Limb (tissue), 2 donors: ENCODE data around the gene FAM168A.

Source experiments
- DNase-seq, 2 donors: peaks; one replicate each; pipeline ENCODE4 v3.0.0-alpha.2; 2016; ENCODE audit errors: extremely low spot score in 2 of 2

FAM168A gene

DNA sequence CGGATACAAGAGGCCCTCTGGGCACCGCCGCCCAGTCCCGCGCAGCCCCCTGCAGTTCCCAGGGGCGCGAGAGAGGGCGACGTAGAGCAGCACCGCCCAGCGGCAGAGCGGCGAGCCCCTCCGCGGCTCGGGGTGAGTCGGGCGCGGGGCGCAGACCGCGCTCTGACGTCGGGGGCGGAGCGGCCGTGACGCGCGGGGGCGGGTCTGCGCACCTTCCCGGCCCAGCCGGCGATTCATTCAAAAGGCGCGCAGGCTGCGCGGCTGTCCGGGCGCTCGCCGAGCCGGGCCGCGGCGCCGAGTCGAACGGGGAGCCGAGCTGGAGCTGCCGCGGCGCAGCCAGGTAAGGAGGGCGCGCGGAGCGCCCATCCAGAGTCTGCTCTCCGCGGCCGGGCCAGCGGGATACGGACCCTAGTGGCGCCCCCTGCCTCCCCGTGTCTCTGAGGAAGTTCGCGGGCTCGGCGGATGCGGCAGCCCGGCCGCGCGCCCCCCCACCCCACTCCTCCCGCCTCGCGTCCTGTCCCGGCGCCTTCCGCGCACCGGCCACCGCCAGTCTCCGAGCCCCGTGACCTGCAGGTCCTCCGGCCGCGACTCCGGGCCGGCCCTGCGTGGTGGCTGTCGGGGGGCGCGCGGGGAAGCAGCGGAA, 221.6 kb downstream of the FAM168A start, which contains the start of gene RELT:
RELT (plus strand) TSS at position 240 of the 643 bp plus-strand sequence. CDS start 12,738 bp downstream, outside the sequence.
- DNase-seq, result peak; percentile 90 to 96

DNA sequence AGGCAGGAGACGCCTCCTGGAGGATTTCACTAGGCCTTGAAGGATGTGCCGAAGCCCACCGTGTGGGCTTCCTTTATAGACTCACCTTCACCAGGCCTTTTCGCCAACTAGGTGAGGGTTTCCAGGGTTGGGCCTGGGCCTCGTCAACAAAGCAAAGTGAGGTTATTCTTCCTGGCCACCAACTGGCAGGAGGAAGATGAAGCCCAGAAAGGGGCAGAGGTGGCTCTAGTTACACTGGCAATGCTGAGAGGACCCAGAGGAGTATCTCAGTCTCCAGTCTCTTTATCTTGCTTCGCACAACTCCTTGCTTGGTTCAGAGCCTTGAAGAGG, 222.1 kb downstream of the FAM168A start:
- DNase-seq, result no peak

DNA sequence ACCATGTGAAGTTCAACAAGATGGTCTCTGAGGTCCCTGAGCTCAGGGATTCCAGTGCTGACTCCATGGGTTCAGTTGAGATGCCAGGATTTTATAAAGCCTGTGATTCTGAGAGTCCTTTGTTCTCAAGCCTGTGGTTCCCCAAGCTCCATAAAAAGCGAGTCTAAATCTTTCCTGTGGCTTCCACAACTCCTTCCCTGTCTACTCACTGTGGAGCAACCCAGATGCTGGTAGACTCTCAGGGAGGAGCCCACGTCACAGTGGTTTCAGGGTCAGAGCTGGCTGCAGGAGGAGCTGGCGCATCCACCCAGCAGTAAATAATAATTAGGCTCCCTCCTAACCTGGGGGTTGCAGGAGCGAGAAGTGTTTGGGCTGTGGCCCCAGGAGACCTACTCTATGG, 223.8 kb downstream of the FAM168A start:
- no peak for DNase-seq

DNA sequence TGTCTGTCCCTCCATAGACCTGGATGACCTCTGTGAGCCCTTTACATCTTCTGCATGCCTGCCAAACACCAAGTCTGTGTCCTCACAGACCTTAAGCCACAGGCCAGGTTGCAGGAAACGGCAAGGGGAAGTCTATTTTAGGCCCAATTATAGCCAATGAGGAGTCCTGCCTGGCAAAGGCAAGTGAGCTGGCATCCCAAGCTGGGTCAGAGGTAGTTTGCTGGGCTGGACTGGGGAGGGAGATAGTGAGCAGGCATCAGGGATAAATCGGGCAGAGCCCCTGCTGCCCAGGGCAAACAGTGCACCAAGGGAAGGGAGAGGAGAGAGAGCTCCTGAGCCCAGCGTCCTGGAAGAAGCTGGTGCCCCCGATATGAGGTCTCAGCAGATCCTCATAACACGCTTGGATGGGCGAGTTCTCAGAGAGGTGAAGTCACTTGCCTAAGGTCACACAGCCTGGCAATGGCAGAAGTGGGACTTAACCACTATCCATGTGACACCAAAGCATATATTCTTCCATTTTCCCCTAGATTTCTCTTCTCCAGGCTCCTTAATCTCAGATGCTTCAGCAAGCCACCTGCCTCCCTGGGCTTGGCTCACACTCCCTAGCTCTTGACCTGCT, 225.4 kb downstream of the FAM168A start:
- no peak for DNase-seq

GRCh38 chr11:73367482-73368024, 230.4 kb downstream of the FAM168A start:
- no peak for DNase-seq

GRCh38 chr11:73366953-73367352, 231.0 kb downstream of the FAM168A start:
- no peak for DNase-seq

- no peak for DNase-seq
Measured at GRCh38 chr11:73366265-73366610, 231.7 kb downstream of the FAM168A start.

DNA sequence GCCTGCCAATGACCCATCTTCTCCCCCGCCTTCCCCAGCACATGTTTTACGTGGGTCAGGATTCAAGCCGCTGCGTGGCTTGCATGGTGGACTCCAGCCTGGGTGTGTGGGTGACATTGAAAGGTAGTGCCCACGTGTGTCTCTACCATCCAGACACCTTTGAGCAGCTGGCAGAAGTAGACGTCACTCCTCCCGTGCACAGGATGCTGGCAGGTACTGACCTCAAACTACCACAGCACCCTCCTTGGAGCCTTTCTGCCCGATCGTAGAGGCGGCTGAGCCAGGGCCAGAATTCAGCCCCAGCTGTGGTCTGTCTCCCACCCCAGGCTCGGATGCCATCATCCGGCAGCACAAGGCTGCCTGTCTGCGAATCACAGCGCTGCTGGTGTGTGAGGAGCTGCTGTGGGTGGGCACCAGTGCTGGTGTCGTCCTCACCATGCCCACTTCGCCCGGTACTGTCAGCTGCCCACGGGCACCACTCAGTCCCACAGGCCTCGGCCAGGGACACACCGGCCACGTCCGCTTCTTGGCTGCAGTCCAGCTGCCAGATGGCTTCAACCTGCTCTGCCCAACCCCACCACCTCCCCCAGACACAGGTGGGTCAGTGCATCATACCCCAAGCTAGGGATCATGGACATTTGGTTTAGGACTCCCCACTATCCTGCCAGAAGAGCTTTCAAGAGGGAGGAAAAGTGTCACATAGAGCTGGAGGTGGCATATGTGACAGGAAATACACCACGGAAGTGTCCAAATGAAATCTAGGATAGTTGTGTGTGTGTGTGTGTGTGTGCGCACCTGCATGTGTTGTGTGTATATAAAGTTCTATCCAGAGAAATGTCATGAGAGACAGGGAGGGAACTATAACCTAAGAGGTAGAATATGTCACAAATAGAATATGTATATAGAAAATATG, 232.3 kb downstream of the FAM168A start:
- DNase-seq, result no peak

DNA sequence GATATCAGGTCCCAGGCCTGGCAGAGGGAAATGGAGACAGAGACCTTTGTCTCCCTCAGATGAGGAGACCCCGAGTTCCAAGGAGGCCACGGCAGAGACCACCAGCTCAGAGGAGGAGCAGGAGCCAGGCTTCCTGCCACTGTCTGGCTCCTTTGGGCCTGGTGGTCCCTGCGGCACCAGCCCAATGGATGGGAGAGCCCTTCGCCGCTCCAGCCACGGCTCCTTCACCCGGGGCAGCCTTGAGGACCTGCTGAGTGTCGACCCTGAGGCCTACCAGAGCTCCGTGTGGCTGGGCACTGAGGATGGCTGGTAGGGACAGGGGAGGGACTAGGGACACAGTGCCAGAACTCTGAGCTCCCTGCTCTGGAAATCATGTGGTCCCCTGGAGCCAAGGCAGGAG, 234.8 kb downstream of the FAM168A start:
- no peak for DNase-seq

DNA sequence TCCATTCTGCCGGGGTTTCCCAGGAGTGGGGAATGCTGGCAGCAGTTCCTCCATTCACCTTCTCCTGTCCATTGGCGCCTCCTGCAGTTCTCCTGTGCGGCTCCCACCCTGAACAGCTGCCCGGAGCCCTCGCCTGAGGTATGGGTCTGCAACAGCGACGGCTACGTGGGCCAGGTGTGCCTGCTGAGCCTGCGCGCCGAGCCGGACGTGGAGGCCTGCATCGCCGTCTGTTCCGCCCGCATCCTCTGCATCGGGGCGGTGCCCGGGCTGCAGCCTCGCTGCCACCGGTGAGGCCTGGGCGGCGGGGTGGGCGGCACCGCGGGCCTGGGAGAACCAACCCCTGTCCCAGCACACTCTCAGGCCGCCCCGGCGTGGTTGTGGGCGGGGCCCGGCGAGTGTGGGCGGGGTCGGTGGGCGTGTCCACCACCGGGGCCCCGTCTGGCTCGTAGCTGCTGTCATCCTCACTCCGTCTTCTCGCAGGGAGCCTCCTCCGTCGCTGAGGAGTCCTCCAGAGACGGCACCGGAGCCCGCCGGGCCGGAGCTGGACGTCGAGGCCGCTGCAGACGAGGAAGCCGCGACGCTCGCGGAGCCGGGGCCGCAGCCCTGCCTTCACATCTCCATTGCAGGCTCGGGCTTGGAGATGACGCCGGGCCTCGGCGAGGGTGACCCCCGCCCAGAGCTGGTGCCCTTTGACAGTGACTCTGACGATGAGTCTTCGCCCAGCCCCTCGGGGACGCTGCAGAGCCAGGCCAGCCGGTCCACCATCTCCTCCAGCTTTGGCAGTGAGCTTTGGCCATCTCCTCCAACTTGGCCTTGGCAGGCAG, 235.7 kb downstream of the FAM168A start:
- DNase-seq, result peak in 1 of 2 donors; percentile 62

- DNase-seq, result no peak
Measured at GRCh38 chr11:73360743-73361369, 237.1 kb downstream of the FAM168A start.

DNA sequence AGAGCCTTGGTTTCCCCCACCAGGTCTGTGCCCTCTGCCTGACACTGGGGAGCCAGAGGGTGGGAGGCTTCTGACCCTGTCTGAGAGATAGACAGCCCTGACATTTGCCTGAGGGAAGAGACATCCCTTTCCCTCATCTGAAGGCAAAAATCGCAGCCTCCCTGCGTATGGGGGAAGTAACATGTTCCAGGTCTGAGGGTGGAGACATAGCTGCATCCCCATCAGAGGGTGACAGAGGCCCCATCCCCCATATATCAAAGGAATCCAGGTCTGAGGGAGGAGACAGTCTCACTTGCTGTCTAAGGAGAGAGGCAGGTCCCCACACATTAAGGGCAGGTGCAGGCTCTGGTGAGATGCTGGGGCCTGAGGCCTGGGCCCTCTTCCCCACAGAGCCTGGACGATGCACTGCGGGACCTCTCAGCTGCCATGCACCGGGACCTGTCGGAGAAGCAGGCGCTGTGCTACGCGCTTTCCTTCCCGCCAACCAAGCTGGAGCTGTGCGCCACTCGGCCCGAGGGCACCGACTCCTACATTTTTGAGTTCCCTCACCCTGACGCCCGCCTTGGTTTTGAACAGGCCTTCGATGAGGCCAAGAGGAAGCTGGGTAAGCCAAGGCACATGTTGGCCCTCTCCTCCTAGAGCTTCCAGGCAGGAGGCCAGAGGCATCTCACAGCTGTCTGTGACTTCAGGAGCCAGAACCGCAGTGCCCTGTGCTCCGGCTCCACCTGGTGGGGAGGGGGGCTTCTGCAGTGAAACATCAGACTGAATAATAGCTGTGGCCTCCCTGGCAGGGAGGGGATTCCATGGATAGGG, 237.8 kb downstream of the FAM168A start:
- DNase-seq, result no peak

DNA sequence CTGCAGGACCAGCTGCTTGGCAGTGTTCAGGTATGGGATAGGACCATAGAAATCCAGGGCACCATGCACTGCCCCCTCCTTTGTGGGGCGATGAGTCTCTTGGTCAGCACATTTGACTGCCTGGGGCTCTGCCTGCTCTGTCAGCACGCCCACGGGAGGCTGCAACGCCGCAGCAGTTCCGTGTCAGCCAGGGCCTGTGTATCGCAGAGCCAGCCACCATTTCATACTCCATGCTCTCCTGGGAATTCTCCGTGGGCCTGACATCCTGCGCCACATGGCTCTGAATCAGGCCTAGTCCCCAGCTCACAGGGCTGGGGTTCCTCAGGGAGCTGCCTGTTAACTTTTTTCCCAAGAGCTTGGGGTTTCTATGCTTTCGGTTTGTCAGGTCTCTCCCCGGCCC, 238.6 kb downstream of the FAM168A start:
- DNase-seq, result no peak

- DNase-seq, result no peak
Measured at GRCh38 chr11:73358071-73358470, 239.8 kb downstream of the FAM168A start.

- no peak for DNase-seq
Measured at GRCh38 chr11:73356979-73357860, 240.7 kb downstream of the FAM168A start.

DNA sequence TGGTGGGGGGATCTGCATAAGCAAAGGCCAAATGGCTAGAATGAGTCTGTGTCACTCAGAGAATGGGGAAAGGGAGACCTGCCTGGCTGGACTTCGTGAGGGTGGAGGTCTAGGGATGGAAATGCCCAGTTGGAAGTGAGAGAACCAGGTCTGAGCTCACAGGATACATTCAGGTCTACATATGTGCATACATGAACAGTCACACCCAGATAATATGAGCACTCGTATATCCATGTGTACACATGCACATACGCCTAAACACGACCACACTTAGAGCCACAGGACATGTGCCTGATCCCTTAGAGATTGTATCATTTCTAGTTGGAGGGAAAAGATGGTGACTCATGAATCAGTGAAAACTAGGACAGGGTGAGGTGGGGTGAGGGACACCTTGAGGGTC, 242.8 kb downstream of the FAM168A start:
- no peak for DNase-seq

GRCh38 chr11:73353422-73353821, 244.5 kb downstream of the FAM168A start:
- DNase-seq, result no peak

- DNase-seq, result peak; percentile 62 to 77
Measured at GRCh38 chr11:73350908-73351636, 246.8 kb downstream of the FAM168A start.
